ENCODE results near the gene GRID1. TPM values are rescaled to one million over a fixed set of nuclear protein-coding genes. Genes with fewer than 3 reads are reported as not detected.
A peak's percentile ranks its signal among the peaks of the same experiment; 100 is the strongest.

GRID1 gene
- polyA plus RNA-seq, 1 of the 3 experiments (the other 2 are of a cell fraction), result 0.13 TPM

- Histone ChIP-seq H4K20me1 (ENCODE audit: insufficient read depth) (no peaks in the 10 kb centered on the region), H3K4me1 (ENCODE audit: control insufficient read depth in 1 of 2, insufficient read depth in 2 of 2, low read depth in 1 of 2, low read length in 1 of 2) (peaks cover 0 to 27% of the 10 kb centered on the region in 2 experiments; a peak in 1 of 4 replicates), H3K79me2 (ENCODE audit: insufficient read depth) (no peaks in the 10 kb centered on the region), H3K27ac (ENCODE audit: low read depth in 2 of 2, low read length in 1 of 2) (no peak overlapping the region), H3K27me3 (ENCODE audit: insufficient read depth) (no peaks in the 10 kb centered on the region), H3K9me3 (no peaks in the 10 kb centered on the region), H3K4me2 (no peak overlapping the region), H3F3A (replicated peaks; ENCODE audit: insufficient read depth) (no peaks in the 10 kb centered on the region), H3K36me3 (replicated peaks in 1 of 2; ENCODE audit: control insufficient read depth in 1 of 2, insufficient read depth in 2 of 2, low read length in 1 of 2) (no peaks in the 10 kb centered on the region), H2AFZ (ENCODE audit: low read depth) (no peak overlapping the region), H3K4me3 (ENCODE audit: low read depth in 2 of 2, low read length in 1 of 2) (no peak overlapping the region), H3K9me2 (no peaks in the 10 kb centered on the region), H3K9ac (no peak overlapping the region)
- CTCF ChIA-PET, result interaction anchor here (0.5 to 2.5 kb wide), 8 partner anchors 12 to 109 kb away, joined by 3 to 11 read pairs (median 4); no protein-coding TSS in a partner anchor
- TF ChIP-seq GABPA (IDR thresholded peaks at IDR 0.05; ENCODE audit: low read depth), result no peak
- TF ChIP-seq GATA2 (CRISPR knock-in tag; IDR thresholded peaks at IDR 0.05), result no peak
- TF ChIP-seq ELF1 (IDR thresholded peaks at IDR 0.05), result no peak
- TF ChIP-seq ZBTB33 (IDR thresholded peaks at IDR 0.05; ENCODE audit: borderline replicate concordance, low read depth), result no peak
- TF ChIP-seq USF2 (IDR thresholded peaks at IDR 0.05; ENCODE audit: borderline replicate concordance, low read depth, low read length), result no peak
- TF ChIP-seq NFIC (IDR thresholded peaks at IDR 0.05; ENCODE audit: borderline replicate concordance), result no peak
- no peak for TF ChIP-seq CHD2 (IDR thresholded peaks at IDR 0.05; ENCODE audit: low read length, partially characterized antibody)
- TF ChIP-seq RCOR1 (IDR thresholded peaks at IDR 0.05; ENCODE audit: low read length), result no peak
- no peak for TF ChIP-seq RAD21 (IDR thresholded peaks at IDR 0.05; ENCODE audit: low read length)
- no peak for TF ChIP-seq YY1 (IDR thresholded peaks at IDR 0.05; ENCODE audit: low read depth)
- TF ChIP-seq JUND (IDR thresholded peaks at IDR 0.05), result no peak
- no peak for TF ChIP-seq NRF1 (IDR thresholded peaks at IDR 0.05; ENCODE audit: low read depth, low read length)
- TF ChIP-seq, protein P1, sequence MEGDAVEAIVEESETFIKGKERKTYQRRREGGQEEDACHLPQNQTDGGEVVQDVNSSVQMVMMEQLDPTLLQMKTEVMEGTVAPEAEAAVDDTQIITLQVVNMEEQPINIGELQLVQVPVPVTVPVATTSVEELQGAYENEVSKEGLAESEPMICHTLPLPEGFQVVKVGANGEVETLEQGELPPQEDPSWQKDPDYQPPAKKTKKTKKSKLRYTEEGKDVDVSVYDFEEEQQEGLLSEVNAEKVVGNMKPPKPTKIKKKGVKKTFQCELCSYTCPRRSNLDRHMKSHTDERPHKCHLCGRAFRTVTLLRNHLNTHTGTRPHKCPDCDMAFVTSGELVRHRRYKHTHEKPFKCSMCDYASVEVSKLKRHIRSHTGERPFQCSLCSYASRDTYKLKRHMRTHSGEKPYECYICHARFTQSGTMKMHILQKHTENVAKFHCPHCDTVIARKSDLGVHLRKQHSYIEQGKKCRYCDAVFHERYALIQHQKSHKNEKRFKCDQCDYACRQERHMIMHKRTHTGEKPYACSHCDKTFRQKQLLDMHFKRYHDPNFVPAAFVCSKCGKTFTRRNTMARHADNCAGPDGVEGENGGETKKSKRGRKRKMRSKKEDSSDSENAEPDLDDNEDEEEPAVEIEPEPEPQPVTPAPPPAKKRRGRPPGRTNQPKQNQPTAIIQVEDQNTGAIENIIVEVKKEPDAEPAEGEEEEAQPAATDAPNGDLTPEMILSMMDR (IDR thresholded peaks at IDR 0.05), result no peak
- TF ChIP-seq FOXM1 (IDR thresholded peaks at IDR 0.05; ENCODE audit: low read depth), result no peak
- TF ChIP-seq FOSL2 (IDR thresholded peaks at IDR 0.05; ENCODE audit: borderline replicate concordance, low read depth), result no peak
- TF ChIP-seq TEAD4 (IDR thresholded peaks at IDR 0.05; ENCODE audit: borderline replicate concordance, insufficient read depth), result no peak
- TF ChIP-seq SIN3A (IDR thresholded peaks at IDR 0.05; ENCODE audit: borderline replicate concordance, low read depth, low read length), result no peak
- no peak for TF ChIP-seq MXI1 (IDR thresholded peaks at IDR 0.05; ENCODE audit: low read depth, low read length)
- TF ChIP-seq RXRA (IDR thresholded peaks at IDR 0.05; ENCODE audit: borderline replicate concordance, low read depth), result no peak
- TF ChIP-seq, protein P2, sequence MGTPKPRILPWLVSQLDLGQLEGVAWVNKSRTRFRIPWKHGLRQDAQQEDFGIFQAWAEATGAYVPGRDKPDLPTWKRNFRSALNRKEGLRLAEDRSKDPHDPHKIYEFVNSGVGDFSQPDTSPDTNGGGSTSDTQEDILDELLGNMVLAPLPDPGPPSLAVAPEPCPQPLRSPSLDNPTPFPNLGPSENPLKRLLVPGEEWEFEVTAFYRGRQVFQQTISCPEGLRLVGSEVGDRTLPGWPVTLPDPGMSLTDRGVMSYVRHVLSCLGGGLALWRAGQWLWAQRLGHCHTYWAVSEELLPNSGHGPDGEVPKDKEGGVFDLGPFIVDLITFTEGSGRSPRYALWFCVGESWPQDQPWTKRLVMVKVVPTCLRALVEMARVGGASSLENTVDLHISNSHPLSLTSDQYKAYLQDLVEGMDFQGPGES (IDR thresholded peaks at IDR 0.05; ENCODE audit: low read depth, low read length), result no peak
- WGBS (ENCODE audit: low lambda C conversion rate), result 47% methylated on average over 8 of the region's 12 CpGs
- DNase-seq, result peak; percentile 16
- POLR2A ChIA-PET, result interaction anchor here (1.1 kb wide), 1 partner anchor 14 kb away, joined by 3 read pairs; no protein-coding TSS in a partner anchor
Observed at GRCh38 chr10:86267286-86268195, 99.1 kb downstream of the GRID1 start.
